Stimulated activated CD4-positive, alpha-beta T cell treated with anti-CD3 and anti-CD28 coated beads, Interleukin-15, amount 100 ng/mL, for 1 hour (primary cell): ENCODE data around the gene NOTCH1.
"Not testable (repeated sequence)": the region's sequence is repeated elsewhere in the genome, so short reads cannot be mapped to it uniquely, and the experiment has no call there.

Source experiments
- DNase-seq, 2 donors: peaks; one replicate each; pipeline ENCODE4 v3.0.0-alpha.2; 2020; ENCODE audit warnings: low read depth in 1 of 2, low spot score in 1 of 2

NOTCH1 gene

GRCh38 chr9:136578915-136579649 lies 33.2 kb upstream of the NOTCH1 start:
- DNase-seq = no peak

DNA sequence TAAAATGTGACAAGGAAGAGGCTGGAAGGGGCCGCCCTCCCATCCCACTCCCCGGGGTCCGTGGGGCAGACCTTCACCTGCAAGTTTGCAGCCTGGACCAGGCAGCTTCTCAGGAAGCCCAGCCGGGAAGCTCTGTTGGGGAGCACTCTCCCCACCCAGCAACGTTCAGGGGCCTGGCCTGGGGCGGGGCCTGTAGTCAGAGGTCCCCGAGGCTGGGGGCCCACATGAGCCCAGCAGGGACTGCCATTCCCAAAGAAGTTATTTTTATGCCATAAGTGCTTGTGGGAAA lies 32.7 kb upstream of the NOTCH1 start:
- DNase-seq = no peak

DNA sequence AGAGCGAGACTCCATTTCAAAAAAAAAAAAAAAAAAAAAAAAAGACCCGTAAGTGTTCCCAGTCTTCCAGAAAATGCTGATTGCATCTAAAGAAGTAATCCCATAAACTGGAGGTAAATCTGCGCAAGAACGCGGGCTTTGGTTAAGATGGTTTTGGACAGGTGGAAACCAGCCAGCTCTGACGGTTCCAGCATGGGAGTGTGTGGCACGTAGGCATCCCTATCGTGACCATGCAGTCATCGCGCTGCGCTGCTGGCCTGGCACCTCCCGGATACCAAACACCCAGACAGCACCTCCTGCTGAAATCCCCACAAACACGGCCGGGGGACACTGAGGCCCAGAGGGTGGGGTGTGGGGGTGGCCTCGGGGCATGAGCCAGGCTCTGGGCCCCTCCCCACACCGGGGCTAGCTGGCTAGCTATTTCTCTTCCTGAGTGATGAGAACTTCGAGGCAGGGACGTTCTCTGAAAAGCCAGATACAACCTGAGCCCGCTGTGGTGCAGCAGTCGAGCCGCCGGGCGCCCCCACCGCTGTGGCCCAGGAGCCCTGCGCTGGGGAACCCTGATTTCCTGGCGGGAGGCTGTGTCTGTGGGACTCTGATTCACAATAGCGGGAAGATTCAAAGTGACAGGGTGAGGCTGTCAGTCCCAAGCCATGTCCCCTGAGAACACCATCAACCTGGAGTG lies 32.2 kb upstream of the NOTCH1 start:
- DNase-seq = no peak

GRCh38 chr9:136576269-136576626 lies 30.4 kb upstream of the NOTCH1 start:
- DNase-seq = no peak

DNA sequence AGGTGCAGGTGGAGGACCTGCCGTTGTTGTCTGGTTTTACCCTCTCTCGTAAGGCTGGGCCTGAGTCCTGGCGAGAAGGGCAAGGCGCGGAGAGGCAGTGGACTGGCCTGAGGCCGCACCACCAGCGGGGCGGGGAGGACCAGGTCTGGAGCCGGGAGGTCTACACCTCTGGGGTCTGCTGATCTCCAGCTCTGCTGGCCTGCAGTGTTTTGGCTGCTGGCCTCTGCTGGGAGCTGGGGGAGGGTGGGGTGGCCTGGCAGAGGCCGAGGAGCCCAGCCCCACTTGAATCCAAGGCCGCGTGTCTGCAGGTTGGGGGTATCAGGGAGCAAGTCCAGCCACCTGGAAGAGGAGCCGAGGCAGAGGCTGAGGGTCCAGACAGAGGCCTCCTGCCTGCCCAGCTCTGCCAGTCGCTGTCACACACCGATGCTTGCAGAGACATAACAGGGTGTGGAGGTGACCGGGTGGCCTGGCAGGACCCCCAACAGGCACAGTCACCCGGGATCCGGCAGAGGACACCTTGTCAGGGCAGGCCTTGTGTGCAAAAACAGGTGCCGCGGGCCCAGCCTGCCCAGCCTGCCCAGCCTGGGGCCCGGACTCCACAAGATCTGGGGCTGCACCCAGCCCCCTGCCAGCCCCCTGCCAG lies 29.9 kb upstream of the NOTCH1 start:
- DNase-seq = no peak

- not testable (repeated sequence) for DNase-seq
Measured at GRCh38 chr9:136574606-136575005, 28.8 kb upstream of the NOTCH1 start.

DNA sequence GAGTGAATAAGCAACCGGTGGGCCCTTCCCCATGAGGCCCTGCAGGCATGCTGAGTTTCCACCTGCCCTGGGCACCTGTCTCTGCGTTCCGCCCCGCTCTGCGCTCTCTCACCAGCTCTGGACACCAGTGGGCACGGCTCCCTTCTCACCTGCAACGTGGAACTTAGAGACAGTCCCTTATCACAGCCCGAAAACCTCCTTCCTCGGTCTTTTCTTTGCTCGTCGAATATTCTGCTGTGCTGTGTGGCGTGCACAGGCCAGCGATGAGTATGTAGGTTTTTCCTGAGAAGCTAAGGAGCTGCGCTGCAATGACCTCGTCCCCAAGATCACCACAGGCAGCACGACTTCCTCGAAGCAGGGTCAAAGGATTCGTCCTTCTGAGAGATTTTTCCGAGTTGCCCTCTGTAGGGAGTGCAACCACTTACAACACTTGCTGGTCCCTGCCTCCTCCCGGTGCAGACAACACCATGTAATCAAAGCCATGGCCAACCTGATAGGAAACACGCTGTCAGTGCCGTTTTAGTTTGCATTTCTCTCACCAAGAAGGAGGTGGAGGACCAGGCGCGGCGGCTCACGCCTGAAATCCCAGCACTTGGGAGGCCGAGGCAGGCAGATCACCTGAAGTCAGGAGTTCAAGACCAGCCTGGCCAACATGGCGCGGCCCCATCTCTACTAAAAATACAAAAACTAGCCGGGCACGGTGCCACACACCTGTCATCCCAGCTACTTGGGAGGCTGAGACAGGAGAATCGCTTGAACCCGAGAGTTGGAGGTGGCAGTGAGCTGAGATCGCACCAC lies 27.2 kb upstream of the NOTCH1 start:
- DNase-seq = no peak

GRCh38 chr9:136572003-136572827 lies 26.4 kb upstream of the NOTCH1 start:
- DNase-seq = no peak

DNA sequence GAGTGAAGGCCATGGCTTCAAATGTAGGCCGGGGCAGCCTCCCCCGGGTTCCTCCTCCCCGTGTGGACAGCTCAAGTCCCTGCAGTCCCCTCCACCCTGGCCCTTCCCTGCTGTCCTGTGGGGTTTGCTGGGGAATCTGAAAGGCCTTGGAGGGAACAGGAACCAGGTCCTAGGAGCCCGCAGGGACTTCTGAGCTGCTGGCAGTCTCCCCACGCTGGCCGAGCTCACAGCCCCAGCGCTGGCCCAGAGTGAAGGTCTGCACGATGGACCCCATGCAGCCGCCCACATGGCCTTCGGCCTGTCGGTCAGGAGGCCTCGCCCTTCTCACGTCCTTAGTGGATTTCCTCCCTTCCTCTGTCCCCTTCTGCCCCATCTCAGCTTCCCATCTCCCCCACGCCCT lies 25.7 kb upstream of the NOTCH1 start:
- no peak for DNase-seq

GRCh38 chr9:136570916-136571315 lies 25.1 kb upstream of the NOTCH1 start:
- DNase-seq = no peak

- no peak for DNase-seq
Measured at GRCh38 chr9:136570191-136570845, 24.5 kb upstream of the NOTCH1 start.

DNA sequence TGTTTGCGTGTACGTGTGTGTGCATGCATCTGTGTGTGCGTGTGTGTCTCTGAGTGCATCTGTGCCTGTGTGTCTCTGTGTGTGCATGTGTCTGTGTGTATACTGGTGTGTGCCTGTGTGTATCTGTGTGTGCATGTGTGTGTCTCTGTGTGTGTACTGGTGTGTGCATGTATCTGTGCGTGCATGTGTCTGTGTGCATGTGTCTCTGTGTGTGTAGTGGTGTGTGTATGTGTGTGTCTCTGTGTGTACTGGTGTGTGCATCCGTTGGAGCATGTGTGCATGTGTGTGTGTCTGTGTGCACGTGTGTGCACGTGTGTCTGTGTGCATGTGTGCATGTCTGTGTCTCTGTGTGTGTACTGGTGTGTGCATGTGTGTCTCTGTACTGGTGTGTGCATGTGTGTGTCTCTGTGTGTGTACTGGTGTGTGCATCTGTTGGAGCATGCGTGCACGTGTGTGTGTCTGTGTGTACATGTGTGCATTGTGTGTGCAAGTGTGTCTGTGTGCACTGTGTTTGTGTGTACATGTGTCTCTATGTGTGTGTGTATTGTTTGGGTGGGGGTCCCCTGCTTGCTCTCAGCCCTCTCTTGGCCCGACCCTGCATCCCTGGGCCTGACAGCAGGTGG lies 23.8 kb upstream of the NOTCH1 start:
- DNase-seq = no peak

GRCh38 chr9:136568288-136569081 lies 22.6 kb upstream of the NOTCH1 start:
- no peak for DNase-seq

GRCh38 chr9:136567651-136568287 lies 21.9 kb upstream of the NOTCH1 start:
- DNase-seq = no peak

DNA sequence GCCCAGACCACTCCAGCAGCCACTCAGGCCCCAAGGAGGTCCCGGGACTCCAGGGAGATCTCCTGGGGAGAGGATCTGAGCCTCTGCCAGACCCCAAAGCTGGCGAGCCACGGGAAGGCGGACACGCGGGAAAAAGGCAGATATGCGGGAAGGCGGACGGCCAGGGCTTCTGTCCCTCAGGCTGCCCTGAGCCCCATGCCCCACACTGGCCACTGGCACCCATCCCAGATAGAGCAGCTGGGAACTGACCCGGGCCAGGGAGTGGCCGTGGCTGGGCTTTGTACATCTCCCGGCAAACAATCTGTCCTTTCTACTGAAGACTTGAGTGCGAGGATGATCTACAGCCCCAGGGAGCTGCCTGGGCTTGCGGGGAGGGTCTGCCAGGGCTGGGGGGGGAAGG lies 21.1 kb upstream of the NOTCH1 start:
- no peak for DNase-seq

DNA sequence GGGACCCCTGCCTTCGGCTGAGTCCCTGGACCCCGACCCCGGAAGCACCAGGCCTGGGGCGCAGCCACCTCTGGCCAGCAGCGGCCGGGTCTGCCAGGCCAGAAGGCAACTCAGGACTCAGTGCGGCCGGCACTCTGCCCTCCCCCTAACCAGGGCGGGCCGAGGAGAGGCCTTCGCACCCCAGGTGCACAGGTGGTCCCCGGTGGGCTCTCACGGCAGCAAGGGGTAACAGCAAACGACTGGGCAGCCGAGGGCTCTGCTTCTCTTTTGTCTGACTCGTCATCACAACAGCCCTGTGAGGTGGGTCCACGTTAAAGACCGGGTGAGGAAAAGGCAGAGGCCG lies 20.7 kb upstream of the NOTCH1 start:
- DNase-seq = no peak

DNA sequence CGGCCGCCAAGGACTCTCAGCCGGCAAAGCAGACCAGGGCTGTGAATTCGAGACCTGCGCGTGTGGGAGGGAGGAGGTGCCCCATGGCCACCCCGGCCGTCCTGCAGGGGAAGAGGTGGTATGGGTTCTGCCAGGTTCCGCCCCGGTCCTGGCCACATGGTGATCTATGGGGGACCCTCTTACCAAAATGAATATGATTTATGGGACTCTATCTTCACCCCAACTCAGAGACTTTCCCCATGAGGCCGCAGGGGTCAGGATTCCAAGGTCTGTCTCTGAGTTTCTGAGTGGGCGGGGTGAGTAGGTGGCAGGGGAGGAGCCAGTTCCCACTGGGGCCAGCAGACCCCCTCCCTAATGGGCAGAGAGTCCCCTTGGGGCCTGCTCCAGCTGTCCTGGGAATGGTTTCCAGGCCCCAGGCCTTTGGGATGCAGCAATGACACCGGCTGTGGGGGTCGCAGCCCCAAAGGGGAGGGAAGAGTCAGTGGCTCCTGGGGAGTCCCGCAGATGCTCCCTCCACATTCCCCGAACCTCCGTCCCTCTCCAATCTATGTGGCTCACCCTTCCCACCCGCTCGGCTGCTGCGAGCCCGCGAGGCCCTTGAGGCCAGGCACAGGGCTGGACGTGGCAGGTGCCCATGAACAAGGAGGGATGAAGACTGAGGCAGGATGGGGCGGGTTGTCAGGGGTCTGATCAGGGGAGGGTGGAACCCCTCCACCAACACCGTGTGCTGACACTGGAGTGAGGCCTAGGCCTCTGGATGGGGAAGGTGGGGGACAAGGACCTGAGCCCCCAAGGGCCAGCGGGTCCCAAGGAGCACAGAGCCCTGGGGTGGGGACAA lies 20.1 kb upstream of the NOTCH1 start:
- no peak for DNase-seq
